GM12878 (cell line): ENCODE results near the gene RALGDS. TPM values are rescaled to one million over a fixed set of nuclear protein-coding genes. Genes with fewer than 3 reads are reported as not detected.

Experiments
- ATAC-seq: fragments of 200-7000 bp; cut with Tn5 transposase; 3 replicates; pipeline ENCODE4 v1.9.1; 2020; ENCODE audit warnings: mild to moderate bottlenecking, moderate library complexity
- BruUV-seq: library from RNA; stranded (reverse); fragments of 400-500 nt; replicated peaks from 2 replicates; lab custom pipeline; 2021; lab: Mats Ljungman, UMichigan
- CTCF ChIA-PET: fragments of 300-600 bp; sonication (Branson Sonifier 250); formaldehyde crosslinking; extraction: SDS; loops from one replicate; lab custom pipeline; 2021; ENCODE audit warnings: inconsistent platforms; lab: Yijun Ruan, JAX
- POLR2A ChIA-PET: fragments of 350-600 bp; formaldehyde crosslinking; extraction: SDS; loops from one replicate; lab custom pipeline; 2021; ENCODE audit warnings: inconsistent platforms; lab: Charles Lee
- RAD21 ChIA-PET: fragments of 300-600 bp; sonication (Branson Sonifier 250); formaldehyde crosslinking; loops from one replicate; lab custom pipeline; 2023; ENCODE audit warnings: antibody characterized with exemption; ENCODE audit not compliant: unreplicated experiment; lab: Charles Lee
- SMC1A ChIA-PET: fragments of 300-600 bp; sonication (Branson Sonifier 250); formaldehyde crosslinking; loops from one replicate; lab custom pipeline; 2023; ENCODE audit not compliant: unreplicated experiment, uncharacterized antibody; lab: Charles Lee
- DNase-seq: peaks from one replicate; pipeline ENCODE4 v3.0.0-alpha.2; 2011; ENCODE audit warnings: low read depth, low spot score
- FAIRE-seq: peaks from 3 replicates; lab custom pipeline; 2011; peaks lifted over from hg19 to GRCh38; lab: Jason Lieb, UNC
- H2AFZ ChIP-seq: 2 replicates; pipeline ENCODE4 v1.6.0; 2011; ENCODE audit warnings: low read depth, low read length, control low read depth; ENCODE audit not compliant: control insufficient read depth
- H3K27ac ChIP-seq: 2 replicates; pipeline ENCODE4 v1.5.1; 2011; ENCODE audit warnings: control low read depth; ENCODE audit not compliant: control insufficient read depth, insufficient read depth
- H3K27me3 ChIP-seq, 2 experiments: replicated peaks in 1 of 2; 2 replicates each; pipeline versions ENCODE4 v1.6.0 to v1.6.1; 2011; ENCODE audit warnings: low read length in 1 of 2; ENCODE audit not compliant: control insufficient read depth in 2 of 2, insufficient read depth in 2 of 2
- H3K36me3 ChIP-seq, 2 experiments: 2 replicates each; pipeline ENCODE4 v1.5.1; 2011; ENCODE audit warnings: low read length in 1 of 2; ENCODE audit not compliant: control insufficient read depth in 2 of 2, insufficient read depth in 2 of 2
- H3K4me1 ChIP-seq: 2 replicates; pipeline ENCODE4 v1.6.1; 2011; ENCODE audit warnings: mild to moderate bottlenecking, low read length, moderate library complexity, mixed read lengths; ENCODE audit not compliant: control insufficient read depth, insufficient read depth
- H3K4me2 ChIP-seq: 2 replicates; pipeline ENCODE4 v1.6.0; 2011; ENCODE audit warnings: control low read depth; ENCODE audit not compliant: control insufficient read depth, insufficient read depth
- H3K4me3 ChIP-seq: fragments of 200-600 bp; sonication (generic); 2 replicates; pipeline ENCODE4 v1.5.1; 2016
- H3K79me2 ChIP-seq: 2 replicates; pipeline ENCODE4 v1.6.0; 2011; ENCODE audit warnings: low read length; ENCODE audit not compliant: control insufficient read depth, insufficient read depth
- H3K9ac ChIP-seq: 2 replicates; pipeline ENCODE4 v1.8.0; 2011; ENCODE audit warnings: low read length, control low read depth, mixed read lengths; ENCODE audit not compliant: control insufficient read depth, insufficient read depth
- H3K9me3 ChIP-seq: replicated peaks from 3 replicates; pipeline ENCODE4 v1.5.1; 2011; ENCODE audit warnings: mild to moderate bottlenecking, low read length; ENCODE audit not compliant: control insufficient read depth, insufficient read depth
- H4K20me1 ChIP-seq: 2 replicates; pipeline ENCODE4 v1.6.0; 2011; ENCODE audit not compliant: control insufficient read depth, insufficient read depth
- CHD4 ChIP-seq: fragments of 200-600 bp; sonication (generic); IDR thresholded peaks from 2 replicates; pipeline ENCODE4 v1.6.1; 2016; ENCODE audit warnings: mild to moderate bottlenecking
- KDM1A ChIP-seq: fragments of 200-600 bp; sonication (generic); IDR thresholded peaks from 2 replicates; pipeline ENCODE4 v1.6.1; 2016; ENCODE audit warnings: borderline replicate concordance
- MTA2 ChIP-seq: fragments of 450-650 bp; IDR thresholded peaks from 2 replicates; pipeline ENCODE4 v1.6.1; 2016; ENCODE audit warnings: low read depth, mild to moderate bottlenecking, moderate library complexity
- RAD21 ChIP-seq: IDR thresholded peaks from 2 replicates; pipeline ENCODE4 v1.6.1; 2011; ENCODE audit warnings: mild to moderate bottlenecking, low read depth, low read length, moderate library complexity; ENCODE audit not compliant: insufficient read depth
- SUPT20H ChIP-seq: IDR thresholded peaks from 2 replicates; pipeline ENCODE4 v1.6.1; 2011; ENCODE audit warnings: low read depth, mild to moderate bottlenecking, low read length, moderate library complexity, borderline replicate concordance; ENCODE audit not compliant: control insufficient read depth
- TCF12 ChIP-seq: IDR thresholded peaks from 2 replicates; pipeline ENCODE4 v1.6.1; 2011; ENCODE audit warnings: low read depth, mild to moderate bottlenecking, low read length
- WGBS: methylation state at CpG from one replicate; pipeline ENCODE4 v1.1.6; 2016; ENCODE audit warnings: low lambda C conversion rate; ENCODE audit not compliant: insufficient replicate concordance, insufficient coverage; ENCODE audit errors: missing lambda C conversion rate; 5-methylcytosine and 5-hydroxymethylcytosine counted together
- in situ Hi-C: fragments of 300-500 bp; cut with MboI; formaldehyde crosslinking; loops from 9 replicates; pipeline ENCODE4 v1.14.3; 2018; ENCODE audit warnings: mixed read lengths
- intact Hi-C: fragments of 100-400 bp; cut with micrococcal nuclease; formaldehyde crosslinking; loops from one replicate; pipeline ENCODE4 v1.14.2; 2022; ENCODE audit not compliant: unreplicated experiment
- polyA plus RNA-seq, 11 experiments: library from polyadenylated mRNA; depleted of rRNA in 4 of 11; unstranded in 6 of 11; stranded (reverse) in 5 of 11; fragments of >200 nt; fragmentation: Nextera tagmentation in 4 of 11; fragmentation: Illumina TruSeq in 1 of 11; extraction: Ambion mirVana in 4 of 11; extraction: Trizol in 1 of 11; gene quantifications; 1 replicate in 1 of 11; 2 replicates in 10 of 11; pipeline versions ENCODE4 v1.2.1 to v1.2.3, GENCODE V29; 2011 to 2016; ENCODE audit warnings: inconsistent platforms in 2 of 11, missing spikeins in 2 of 11, low read depth in 1 of 11
- total RNA-seq, 4 experiments: library from RNA; depleted of rRNA in 3 of 4; stranded (reverse); fragments of >200 nt in 3 of 4; fragmentation: Illumina TruSeq in 1 of 4; extraction: Trizol in 1 of 4; gene quantifications; 2 replicates each; pipeline versions ENCODE4 v1.2.1 to v1.2.3, GENCODE V29; 2013 to 2021
- TF ChIP-seq, protein P1 (sequence below): IDR thresholded peaks from 2 replicates; pipeline ENCODE4 v1.6.1; 2012; ENCODE audit warnings: mild to moderate bottlenecking, low read depth, low read length
- TF ChIP-seq, protein P2 (sequence below): fragments of 450-650 bp; IDR thresholded peaks from 2 replicates; pipeline ENCODE4 v1.6.1; 2014; ENCODE audit warnings: mild to moderate bottlenecking

The RALGDS gene
- total and polyA plus RNA-seq, 10 of the 15 experiments (the other 5 are each of a cell fraction or from before 2014, with no cell fraction given) = 1.3 to 48.6 (median 21.2) TPM

DNA sequence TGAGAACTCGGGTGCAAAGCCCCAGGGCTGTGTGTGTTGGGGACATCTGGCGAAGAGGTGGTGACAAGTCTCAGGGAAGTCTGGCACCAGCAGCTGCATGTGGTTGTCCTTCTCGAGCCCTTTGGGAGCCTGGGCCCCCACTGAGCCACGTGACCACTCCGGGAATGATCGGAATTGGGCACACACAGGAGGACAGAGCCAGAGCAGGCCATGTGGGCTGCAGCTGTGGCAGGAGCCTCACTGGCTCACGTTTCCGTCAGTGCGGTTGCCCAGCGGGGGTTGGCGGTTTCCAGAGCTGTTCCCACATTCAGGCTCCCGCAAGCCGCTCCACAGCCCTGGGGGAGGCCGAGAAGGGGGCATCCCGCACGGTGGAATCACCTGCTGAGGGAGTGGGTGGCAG lies 66.1 kb downstream of the RALGDS start:
- Histone ChIP-seq H3K79me2 (no peaks in the 10 kb centered on the region), H3K4me2 (no peak overlapping the region), H3K4me1 (peaks cover 18% of the 10 kb centered on the region), H3K9me3 (no peaks in the 10 kb centered on the region), H3K4me3 (no peak overlapping the region), H3K27me3 (no peaks in the 10 kb centered on the region), H3K27ac (no peak overlapping the region), H3K36me3 (peaks cover 10 to 37% of the 10 kb centered on the region in 2 experiments; a peak in 3 of 4 replicates), H3K9ac (no peak overlapping the region), H4K20me1 (no peaks in the 10 kb centered on the region), H2AFZ (no peak overlapping the region)
- ChIA-PET POLR2A (no interaction called here), CTCF (interaction anchor here (2.1 kb wide), 1 partner anchor 33 kb away, joined by 4 read pairs; no protein-coding TSS in a partner anchor), SMC1A (no interaction called here), RAD21 (no interaction called here)
- intact Hi-C loops = no loop called here
- FAIRE-seq (no peak), DNase-seq (no peak), ATAC-seq (no peak)
- in situ Hi-C loops = no loop called here
- WGBS = 90% methylated on average over 16 of the region's 16 CpGs
- no TSS peak for BruUV-seq
- TF ChIP-seq, protein P1, sequence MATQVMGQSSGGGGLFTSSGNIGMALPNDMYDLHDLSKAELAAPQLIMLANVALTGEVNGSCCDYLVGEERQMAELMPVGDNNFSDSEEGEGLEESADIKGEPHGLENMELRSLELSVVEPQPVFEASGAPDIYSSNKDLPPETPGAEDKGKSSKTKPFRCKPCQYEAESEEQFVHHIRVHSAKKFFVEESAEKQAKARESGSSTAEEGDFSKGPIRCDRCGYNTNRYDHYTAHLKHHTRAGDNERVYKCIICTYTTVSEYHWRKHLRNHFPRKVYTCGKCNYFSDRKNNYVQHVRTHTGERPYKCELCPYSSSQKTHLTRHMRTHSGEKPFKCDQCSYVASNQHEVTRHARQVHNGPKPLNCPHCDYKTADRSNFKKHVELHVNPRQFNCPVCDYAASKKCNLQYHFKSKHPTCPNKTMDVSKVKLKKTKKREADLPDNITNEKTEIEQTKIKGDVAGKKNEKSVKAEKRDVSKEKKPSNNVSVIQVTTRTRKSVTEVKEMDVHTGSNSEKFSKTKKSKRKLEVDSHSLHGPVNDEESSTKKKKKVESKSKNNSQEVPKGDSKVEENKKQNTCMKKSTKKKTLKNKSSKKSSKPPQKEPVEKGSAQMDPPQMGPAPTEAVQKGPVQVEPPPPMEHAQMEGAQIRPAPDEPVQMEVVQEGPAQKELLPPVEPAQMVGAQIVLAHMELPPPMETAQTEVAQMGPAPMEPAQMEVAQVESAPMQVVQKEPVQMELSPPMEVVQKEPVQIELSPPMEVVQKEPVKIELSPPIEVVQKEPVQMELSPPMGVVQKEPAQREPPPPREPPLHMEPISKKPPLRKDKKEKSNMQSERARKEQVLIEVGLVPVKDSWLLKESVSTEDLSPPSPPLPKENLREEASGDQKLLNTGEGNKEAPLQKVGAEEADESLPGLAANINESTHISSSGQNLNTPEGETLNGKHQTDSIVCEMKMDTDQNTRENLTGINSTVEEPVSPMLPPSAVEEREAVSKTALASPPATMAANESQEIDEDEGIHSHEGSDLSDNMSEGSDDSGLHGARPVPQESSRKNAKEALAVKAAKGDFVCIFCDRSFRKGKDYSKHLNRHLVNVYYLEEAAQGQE = no peak
- no peak for TF ChIP-seq KDM1A
- no peak for TF ChIP-seq RAD21
- TF ChIP-seq MTA2 = no peak
- TF ChIP-seq, protein P2, sequence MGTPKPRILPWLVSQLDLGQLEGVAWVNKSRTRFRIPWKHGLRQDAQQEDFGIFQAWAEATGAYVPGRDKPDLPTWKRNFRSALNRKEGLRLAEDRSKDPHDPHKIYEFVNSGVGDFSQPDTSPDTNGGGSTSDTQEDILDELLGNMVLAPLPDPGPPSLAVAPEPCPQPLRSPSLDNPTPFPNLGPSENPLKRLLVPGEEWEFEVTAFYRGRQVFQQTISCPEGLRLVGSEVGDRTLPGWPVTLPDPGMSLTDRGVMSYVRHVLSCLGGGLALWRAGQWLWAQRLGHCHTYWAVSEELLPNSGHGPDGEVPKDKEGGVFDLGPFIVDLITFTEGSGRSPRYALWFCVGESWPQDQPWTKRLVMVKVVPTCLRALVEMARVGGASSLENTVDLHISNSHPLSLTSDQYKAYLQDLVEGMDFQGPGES = no peak
- no peak for TF ChIP-seq SUPT20H
- TF ChIP-seq CHD4 = no peak
- no peak for TF ChIP-seq TCF12
